GM21786 (cell line): Measurements from ENCODE around the gene ACP4.
"Not testable (repeated sequence)": the region's sequence is repeated elsewhere in the genome, so short reads cannot be mapped to it uniquely, and the experiment has no call there.

Source experiments
- ATAC-seq: cut with Tn5 transposase; IDR thresholded peaks from one replicate; pipeline ENCODE4 v1.9.1; 2021; ENCODE audit not compliant: unreplicated experiment

Gene ACP4

DNA sequence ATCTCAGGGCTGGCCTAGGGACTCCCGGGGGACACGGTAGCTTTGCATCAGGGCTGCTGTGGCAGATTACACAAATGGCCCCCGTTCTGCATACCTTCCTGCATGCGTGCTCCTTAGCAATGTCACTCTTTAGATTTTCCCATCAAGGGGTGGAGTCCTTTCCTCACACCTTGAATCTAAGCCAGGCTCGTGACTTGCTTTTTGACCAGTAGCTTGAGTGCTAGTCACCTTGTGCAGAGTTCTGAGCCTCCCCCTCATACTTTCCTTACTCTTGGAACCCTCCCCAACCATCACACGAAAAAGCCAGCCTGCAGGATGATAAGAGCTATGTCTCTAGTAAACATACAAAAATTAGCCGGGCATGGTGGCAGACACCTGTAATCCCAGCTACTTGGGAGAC, 16.8 kb upstream of the ACP4 start:
- not testable (repeated sequence) for ATAC-seq

DNA sequence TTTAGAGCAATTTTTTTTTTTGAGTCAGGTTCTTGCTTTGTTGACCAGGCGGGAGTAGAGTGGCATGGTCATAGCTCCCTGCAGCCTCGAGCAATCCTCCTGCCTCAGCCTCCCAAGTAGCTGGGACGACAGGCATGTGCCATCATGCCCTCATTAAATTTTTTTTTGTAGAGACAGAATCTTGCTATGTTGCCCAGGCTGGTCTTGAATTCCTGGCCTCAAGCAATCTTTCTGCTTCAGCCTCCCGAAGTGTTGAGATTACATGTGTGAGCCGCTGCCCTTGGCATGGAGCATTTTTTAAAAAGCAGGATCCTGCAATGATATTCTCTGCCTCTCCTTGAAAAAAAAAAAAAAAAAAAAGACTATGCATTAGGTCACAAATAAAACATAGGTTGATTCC, 14.1 kb upstream of the ACP4 start:
- ATAC-seq, result no peak

DNA sequence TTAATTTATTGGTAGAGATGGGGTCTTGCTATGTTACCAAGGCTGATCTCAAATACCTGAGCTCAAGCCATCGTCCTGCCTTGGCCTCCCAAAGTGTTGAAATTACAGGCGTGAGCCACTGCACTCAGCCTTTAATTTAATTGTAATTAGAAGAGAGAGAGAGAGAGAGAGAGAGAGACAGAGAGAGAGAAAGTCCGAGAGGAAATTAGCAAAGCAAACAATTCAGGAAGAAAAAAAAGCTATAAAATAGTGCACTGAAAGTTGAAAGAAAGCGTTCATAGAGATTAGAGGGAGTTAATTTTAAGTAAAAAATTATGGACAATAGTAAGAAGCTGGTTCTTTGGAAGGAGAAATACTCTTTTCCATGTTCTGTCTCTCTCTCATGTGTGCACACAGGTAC, 13.0 kb upstream of the ACP4 start:
- ATAC-seq, result no peak

DNA sequence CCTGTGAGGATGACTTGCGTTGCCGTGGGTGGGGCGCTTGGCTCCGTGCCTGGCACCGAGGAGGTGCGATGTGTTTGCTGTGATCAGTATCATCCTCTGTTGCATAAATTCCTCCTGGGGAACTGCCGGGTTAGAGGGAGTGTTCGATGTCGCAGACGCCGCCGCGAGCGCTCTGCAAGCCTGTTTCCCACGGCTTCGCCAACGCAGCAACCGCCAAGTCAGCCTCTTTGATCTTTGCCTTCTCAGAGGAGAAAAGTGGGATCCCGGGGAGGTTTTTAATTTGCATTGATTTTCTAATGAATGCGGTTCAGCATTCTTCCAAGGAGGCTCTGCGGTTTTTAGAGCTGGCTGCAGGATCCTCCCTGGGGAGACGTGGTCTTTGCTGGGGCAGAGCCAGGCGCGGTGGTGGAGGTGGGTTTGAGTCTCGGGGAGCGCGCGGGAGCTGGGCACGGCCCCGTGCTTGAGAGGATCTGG, 12.3 kb upstream of the ACP4 start:
- no peak for ATAC-seq

DNA sequence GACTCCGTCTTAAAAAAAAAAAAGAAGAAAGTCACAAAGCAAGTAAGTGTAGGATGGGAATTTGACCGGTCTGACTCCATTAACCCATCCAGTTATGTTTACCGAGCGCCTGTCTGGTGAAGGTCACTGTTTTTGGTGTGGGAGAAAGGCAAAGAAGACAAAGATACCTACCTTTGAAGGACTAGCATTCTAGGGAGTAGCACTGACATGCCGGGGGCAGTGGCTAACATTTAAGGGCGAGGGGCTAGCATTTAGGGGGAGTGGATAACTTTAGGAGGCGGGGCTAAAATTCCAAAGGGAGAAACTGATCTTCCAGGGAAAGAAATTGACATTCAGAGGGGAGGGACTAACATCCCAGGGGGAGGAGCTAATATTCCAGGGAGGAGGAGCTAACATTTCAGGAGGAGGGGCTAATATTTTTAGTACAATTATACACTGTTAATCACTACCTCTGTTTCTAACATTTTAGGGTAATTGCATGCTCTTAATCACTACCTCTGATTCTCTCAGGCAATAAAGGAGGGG, 11.2 kb upstream of the ACP4 start:
- no peak for ATAC-seq

DNA sequence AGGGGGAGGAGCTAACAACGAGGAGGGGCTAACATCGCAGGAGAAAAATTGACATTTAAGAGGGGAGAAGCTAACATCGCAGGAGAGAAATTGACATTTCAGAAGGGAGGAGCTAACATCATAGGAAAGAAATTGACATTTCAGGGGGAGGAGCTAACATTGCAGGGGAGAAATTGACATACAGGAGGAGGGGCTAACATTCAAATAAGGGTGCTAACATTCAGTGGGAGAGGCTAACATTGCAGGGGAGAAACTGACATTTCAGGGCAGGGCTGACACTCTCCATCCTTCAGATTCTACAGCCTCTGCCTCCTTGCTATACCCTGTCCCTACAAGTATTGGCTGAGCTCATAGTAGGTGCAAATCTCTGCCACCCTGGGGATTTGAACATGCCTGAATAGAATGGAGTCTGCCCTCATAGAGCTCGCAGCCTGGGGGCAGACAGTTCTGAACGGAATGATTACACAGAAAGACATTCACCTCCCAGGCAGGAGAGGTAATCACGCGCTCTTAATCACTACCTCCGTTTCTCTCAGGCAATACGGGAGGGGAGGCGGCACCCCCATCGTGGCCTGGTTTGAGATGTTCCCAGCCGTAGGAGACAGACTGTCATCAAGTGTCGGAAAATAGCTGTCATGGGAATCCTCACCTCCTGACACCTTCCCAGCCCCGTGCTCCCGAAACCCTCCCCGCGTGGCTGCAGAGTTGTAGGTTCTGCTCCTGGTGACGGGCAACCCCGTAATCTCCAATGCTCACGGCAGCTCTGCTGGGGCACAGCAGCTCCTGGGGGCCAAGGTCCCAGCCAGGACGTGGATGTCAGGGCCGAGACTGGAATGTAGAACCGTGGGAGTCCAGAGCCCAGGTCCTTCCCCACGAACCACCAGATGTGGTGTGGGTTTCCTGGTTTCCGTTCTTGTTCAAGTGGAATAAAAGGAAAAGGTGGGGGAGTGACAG, 10.4 kb upstream of the ACP4 start:
- ATAC-seq, result no peak

DNA sequence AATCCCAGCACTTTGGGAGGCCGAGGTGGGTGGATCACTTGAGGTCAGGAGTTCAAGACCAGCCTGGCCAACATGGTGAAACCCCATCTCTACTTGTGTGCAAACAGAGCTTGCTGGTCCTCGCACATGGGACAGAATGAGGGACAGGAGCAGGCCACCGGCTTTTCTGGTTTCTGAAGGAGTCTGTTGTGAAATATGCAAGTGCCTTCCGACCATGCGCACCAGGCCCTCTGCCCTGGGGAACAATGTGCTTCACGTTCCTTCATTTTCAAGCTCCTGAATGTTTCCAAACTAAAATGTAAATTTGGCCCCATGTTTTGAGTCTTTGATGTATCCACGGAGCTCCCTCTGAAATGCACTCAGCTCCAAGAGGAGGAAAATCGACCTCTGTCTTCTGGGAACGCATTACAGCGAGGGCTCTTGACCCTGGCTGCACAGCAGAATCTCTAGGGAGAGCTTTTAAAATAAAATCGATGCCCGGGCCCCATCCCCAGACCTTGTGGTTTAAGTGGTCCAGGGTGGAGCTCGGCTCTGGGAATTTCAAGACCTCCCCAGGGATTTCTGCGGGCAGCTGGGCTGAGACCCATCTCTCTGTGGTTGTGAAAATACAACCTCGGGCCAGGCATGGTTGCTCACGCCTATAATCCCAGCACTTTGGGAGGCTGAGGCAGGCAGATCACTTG, 9.3 kb upstream of the ACP4 start:
- ATAC-seq, result no peak

DNA sequence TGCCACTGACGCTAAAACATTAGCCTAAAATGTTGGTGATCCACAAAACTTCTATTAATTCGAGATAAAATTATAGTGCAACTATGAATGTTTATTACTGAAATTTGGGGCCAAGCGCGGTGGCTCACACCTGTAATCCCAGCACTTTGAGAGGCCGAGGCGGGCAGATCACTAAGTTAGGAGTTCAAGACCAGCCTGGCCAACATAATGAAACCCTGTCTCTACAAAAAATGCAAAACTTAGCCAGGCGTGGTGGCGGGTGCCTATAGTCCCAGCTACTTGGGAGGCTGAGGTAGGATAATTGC, 6.4 kb upstream of the ACP4 start:
- not testable (repeated sequence) for ATAC-seq

DNA sequence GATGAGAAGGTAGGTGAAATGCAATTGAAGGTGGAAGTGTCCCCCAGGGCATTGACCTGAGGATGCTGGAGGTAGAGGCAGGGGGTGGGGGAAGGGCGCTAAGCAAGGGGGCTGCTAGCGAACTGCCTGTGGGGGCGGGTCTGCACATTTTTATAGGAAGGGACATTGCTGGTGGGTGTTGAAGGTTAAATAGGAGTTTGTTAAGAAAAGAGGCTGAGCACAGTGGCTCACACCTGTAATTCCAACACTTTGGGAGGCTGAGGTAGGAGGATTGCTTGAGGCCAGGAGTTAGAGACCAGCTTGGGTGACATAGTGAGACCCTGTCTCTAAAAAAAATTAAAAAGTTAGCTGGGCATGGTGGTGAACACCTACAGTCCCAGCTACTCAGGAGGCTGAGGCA, 5.5 kb upstream of the ACP4 start:
- ATAC-seq, result no peak

DNA sequence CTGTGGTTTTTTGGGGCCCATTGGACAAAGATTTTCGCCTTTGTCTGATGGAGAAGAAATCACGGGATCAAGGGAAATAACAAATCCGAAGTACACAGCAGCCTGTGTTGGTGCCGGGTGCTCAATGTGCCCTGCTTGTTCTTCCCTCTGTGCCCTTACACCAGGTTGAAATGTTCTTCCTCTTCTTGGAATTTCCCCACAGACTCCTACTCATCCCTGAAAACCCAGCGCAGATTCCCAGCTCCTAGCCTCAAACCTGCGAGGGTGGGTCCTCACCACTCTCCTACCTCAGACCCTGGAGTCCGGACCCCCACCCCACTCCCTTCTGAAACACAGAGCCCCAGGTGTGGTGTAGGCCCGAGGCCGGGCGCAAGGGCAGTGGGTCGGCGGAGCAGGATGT, 4.9 kb upstream of the ACP4 start:
- ATAC-seq, result no peak

DNA sequence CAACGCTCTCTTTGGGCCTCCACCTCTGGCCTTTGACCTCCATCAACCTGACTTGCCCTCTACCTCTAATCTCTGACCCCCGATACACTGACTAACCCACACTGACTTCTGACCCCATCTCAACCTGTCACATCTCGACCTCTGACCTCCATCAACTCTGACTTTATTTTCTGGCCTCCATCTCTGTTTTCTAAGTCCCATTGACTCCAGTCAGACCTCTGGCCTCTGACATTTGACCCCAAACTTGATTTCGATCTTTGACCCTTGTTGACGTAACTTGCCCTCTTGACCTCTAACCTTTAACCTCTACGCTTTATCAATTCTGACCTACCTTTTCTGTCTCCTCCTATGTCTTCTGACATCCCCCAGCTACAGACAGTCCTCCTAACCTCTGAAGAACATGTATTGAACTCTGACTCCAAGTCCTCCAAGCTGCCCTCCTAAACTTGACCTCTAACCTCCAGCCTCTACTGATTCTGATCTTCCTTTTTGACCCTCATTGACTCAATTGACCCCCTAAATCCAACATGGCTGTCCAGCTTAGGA, 780 bp downstream of the ACP4 start:
- ATAC-seq, result no peak

DNA sequence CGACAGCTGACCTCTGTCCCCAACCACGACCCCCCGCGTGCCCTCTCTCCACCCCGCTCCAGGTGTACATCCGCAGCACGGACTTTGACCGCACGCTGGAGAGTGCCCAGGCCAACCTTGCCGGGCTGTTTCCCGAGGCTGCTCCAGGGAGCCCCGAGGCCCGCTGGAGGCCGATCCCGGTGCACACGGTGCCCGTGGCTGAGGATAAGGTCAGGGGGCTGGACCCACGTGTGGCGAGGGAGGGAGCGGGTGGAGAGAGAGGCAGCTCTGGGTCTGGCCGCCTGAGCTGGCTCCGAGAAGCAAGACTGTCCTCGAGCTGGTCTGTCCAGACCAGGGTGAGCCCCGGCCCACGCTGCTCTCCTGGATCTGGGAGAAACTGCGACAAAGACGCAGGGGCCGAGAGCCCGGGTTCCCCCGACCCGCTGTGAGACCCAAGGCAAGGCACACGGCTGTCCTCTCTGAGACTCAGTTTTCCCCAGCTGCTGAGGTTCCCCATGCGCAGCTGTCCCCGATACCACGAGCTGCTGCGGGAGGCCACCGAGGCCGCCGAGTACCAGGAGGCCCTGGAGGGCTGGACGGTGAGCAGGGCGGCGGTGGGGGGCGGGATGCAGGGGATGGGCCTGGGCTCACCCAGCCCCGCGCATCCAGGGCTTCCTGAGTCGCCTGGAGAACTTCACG, 1.5 kb downstream of the ACP4 start:
- no peak for ATAC-seq

DNA sequence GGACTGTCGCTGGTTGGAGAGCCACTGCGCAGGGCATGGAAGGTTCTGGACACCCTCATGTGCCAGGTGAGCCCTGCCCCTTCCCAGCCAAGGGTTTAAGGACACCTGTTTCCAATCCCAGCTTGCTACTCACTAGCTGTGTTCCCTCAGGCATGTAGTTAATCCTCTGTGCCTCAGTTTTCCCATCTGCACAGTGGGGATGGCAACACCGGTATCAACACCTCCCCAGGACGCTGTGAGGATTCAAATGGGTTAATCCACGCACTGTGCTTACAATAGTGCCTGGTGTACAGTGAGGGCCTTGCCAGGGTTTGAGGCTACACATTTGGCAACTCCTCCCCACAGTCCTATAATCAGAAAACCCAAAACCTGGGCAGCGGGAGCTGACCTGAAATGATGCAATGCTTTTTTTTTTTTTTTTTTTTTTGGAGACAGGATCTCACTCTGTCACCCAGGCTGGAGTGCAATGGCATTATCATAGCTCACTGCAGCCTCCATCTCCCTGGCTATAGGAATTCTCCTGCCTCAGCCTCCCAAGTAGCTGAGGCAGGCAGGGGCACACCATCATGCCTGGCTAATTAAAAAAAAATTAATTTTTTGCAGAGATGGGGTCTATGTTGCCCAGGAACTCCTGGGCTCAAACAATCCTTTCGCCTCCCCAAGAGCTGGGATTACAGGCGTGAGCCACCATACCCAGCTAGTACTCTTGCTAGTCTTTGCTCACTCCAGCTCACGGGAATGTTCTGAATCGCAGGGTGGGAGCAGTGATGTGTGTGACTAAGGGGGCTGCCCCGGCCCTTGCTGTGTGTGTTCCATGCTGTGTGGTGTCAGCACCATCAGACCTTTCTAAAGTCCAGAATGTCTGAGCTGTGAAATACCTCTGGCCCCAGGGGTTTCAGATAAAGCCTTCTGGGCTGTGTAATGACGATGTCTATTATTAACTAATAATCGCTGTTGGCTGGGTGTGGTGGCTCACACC, 2.3 kb downstream of the ACP4 start:
- ATAC-seq, result no peak

DNA sequence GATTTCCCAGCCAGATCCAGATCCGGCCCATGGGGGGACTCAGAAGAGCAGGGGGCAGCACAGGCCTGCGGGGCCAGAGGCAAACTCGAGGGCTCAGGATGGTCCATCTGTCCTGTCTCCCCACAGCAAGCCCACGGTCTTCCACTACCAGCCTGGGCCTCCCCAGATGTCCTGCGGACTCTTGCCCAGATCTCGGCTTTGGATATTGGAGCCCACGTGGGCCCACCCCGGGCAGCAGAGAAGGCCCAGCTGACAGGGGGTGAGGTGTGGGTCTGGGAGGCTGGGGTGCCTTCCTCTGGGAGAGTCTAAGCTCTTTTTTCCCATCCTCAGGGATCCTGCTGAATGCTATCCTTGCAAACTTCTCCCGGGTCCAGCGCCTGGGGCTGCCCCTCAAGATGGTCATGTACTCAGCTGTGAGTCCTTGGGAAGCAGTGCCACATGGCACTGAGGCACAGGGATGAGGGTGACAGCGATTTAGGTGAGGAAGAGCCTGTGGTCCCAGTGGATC, 3.4 kb downstream of the ACP4 start:
- no peak for ATAC-seq

DNA sequence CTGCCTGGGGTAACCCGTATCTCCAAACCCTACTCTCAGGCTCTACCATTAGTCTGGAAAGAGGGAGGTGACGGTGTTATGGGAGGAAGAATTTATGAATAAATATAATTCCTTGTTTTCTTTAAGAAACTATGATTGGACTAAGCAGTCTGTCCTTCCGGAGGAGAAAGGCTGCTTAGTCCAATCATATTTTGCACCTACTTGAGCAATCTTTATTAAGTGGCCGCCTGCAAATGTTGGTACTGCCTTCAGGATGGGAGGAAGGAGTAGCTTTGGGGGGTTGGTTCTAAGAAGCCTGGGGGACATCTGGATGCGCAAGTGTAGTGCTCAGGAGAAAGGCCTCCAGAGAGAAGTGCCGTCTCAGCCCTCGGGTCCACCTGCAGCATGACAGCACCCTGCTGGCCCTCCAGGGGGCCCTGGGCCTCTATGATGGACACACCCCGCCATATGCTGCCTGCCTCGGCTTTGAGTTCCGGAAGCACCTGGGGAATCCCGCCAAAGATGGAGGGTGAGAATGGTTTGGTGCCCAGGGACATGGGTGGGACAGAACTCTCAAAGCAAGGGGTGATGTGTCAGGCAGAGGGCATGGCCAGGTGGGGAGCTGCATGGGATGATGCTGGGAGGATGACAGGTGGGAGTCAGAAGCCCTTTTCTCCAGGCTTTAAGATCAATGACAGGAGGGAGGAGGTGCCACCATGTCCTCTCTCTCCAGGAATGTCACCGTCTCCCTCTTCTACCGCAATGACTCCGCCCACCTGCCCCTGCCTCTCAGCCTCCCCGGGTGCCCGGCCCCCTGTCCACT, 4.1 kb downstream of the ACP4 start:
- no peak for ATAC-seq

DNA sequence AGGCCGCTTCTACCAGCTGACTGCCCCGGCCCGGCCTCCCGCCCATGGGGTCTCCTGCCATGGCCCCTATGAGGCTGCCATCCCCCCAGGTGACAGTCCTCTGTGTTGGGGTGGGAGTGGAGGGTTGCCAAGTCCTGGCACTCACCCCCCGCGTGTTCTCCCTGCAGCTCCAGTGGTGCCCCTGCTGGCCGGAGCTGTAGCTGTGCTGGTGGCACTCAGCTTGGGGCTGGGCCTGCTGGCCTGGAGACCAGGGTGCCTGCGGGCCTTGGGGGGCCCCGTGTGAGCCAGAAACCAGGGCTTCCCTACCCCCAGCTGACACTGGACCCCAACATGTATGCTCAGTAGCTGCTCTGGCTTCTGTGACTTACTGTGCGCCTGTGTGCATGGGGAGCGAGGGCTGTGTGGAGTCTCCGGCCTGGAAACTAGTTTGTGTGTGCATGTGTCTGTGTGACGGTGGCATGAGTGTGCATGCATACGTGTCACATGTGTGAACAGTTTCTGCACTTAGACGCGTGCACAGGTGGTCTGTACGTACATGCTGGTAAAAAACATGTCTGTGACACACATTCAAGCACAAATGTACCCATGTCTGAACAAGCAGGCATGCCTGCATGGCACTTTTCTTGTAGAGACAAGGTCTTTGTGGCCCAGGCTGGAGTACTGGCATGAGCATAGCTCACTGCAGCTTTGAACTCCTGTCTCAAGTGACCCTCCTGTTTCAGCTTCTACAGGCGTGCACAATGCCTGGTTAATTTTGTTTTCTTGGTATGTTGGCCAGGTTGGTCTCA, 4.9 kb downstream of the ACP4 start:
- no peak for ATAC-seq

DNA sequence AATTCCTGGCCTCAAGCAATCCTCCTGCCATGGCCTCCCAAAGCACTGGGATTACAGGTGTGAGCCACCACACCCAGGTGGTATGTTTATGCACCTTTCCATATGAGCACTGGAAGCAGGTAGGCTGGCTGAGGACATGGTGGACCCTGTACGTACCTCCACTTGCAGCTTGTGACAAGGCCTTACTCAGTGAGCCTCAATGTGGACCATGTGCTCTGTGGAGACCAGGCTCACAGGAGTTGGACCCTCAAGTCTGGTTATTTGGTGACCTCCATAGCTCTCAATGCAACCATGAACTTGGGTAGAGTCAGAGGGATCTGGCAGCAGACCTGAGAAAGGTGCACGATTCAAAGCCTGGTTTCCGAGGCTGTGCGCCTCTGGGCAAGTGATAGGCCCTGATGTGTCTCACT, 5.5 kb downstream of the ACP4 start:
- no peak for ATAC-seq

DNA sequence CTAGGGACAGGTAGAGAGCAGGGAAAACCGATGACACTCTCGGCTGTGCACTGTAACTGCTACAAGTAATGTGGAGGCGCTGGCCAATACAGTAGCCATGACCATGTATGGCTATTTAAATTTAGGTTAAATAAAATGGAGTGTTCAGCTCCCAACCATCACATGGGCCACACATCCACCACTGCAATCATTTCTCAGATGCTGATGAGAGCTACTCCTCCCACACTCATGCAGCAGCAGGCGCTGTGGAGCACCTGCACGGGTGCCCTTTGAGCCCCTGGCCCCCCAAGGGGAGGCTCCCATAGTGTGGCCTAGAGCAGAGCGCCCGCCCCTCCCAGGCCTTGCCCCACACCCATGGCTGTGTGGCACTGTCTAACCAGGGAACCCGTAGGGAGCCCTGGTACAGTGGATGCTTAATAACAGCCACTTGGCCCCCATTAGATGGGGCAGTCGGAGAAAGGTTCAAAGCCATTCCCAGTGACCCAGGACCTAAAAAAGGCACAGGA, 6.0 kb downstream of the ACP4 start:
- no peak for ATAC-seq
